Effector memory CD4-positive, alpha-beta T cell (primary cell): ENCODE measurements around the gene ZNF106.

Source experiments
- DNase-seq, 3 donors: peaks; one replicate each; pipeline ENCODE4 v3.0.0-alpha.2; 2020
- H3K27ac ChIP-seq: 2 replicates; pipeline ENCODE4 v1.7.0; 2013; ENCODE audit warnings: mild to moderate bottlenecking, low read length, moderate library complexity; ENCODE audit not compliant: insufficient read depth, poor library complexity, severe bottlenecking
- H3K27me3 ChIP-seq: replicated peaks from 2 replicates; pipeline ENCODE4 v1.7.0; 2013; ENCODE audit warnings: mild to moderate bottlenecking, low read length; ENCODE audit not compliant: insufficient read depth, control insufficient read depth, poor library complexity, severe bottlenecking
- H3K36me3 ChIP-seq: 2 replicates; pipeline ENCODE4 v1.7.0; 2013; ENCODE audit warnings: mild to moderate bottlenecking, low read length, moderate library complexity; ENCODE audit not compliant: control insufficient read depth, insufficient read depth
- H3K4me1 ChIP-seq: 2 replicates; pipeline ENCODE4 v1.7.0; 2013; ENCODE audit warnings: low read length, mild to moderate bottlenecking; ENCODE audit not compliant: control insufficient read depth, insufficient read depth, poor library complexity, severe bottlenecking
- H3K4me3 ChIP-seq: 2 replicates; pipeline ENCODE4 v1.7.0; 2013; ENCODE audit warnings: low read length, low read depth, mild to moderate bottlenecking; ENCODE audit not compliant: insufficient read depth, poor library complexity, severe bottlenecking
- H3K9me3 ChIP-seq: 2 replicates; pipeline ENCODE4 v1.7.0; 2013; ENCODE audit warnings: mild to moderate bottlenecking, low read length, moderate library complexity; ENCODE audit not compliant: control insufficient read depth

Gene ZNF106

DNA sequence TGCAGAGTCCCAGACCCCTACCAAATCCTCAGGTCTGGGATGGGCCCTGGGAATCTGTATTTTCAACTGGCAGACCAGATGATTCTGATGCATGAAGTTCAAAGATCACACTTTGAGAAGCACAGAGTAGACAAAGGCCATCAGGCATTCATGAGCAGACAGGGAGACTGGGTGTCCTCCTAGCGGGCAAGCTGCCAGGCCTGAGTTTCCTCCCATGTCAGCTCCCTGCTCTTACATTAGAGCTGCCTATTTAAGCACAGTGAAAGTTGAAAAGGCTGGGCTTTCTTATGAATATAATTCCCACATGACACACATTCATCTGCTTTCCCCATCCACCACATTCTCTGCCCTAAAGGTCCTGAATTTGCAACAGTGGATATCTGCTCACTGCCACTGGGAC is 117.7 kb downstream of the ZNF106 start:
- H3K9me3 ChIP-seq = no peaks in the 10 kb centered on the region
- no peak for DNase-seq

DNA sequence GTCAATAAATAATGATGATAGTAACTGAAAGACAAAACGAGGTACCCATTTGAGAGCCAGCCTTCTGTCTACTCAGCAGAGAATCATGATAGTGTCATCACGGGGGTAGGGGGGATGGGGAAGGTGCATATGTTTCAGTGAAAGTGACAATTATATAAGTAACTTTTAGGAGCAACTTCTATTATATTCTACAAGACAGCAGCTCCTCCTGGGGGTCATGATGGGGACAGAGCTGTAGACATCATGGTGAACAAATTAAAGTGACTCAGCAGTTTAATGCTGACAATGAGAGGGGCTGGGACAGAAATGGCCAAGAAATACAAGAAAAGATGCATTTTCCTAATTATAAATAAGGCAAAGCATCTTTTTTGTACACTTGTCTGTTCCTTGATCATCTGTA is 119.8 kb downstream of the ZNF106 start:
- H3K36me3 ChIP-seq = no peaks in the 10 kb centered on the region
- H3K27me3 ChIP-seq = no peaks in the 10 kb centered on the region
- no peak overlapping the region for H3K4me3 ChIP-seq
- DNase-seq = no peak
- no peaks in the 10 kb centered on the region for H3K9me3 ChIP-seq
- no peaks in the 10 kb centered on the region for H3K4me1 ChIP-seq
- H3K27ac ChIP-seq = no peak overlapping the region

More for the DNA sequence above, 117.7 kb downstream of the ZNF106 start:
- no peaks in the 10 kb centered on the region for H3K36me3 ChIP-seq
- H3K4me3 ChIP-seq = no peak overlapping the region
- H3K27me3 ChIP-seq = no peaks in the 10 kb centered on the region
- H3K27ac ChIP-seq = no peak overlapping the region
- no peaks in the 10 kb centered on the region for H3K4me1 ChIP-seq

DNA sequence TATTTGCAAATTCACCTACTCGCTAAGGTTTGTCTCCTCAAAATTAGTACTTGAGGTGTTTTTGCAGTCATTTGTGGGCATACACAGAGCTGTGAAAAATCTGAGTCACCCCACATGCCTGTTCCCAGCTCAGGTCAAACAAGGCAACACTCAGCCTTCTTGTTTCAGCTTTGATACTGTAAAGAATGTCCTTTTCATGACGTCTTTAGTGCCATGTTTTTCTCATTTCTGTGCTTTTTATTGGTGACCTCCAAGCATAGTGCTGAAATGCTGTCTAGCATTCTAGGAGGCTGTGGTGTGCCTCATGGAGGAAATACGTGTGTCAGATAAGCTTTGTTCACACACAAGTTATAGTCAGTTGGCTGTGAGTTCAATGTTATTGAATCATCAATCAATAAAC is 122.8 kb downstream of the ZNF106 start:
- H3K36me3 ChIP-seq = no peaks in the 10 kb centered on the region
- H3K27me3 ChIP-seq = no peaks in the 10 kb centered on the region
- no peak overlapping the region for H3K27ac ChIP-seq
- H3K4me1 ChIP-seq = no peaks in the 10 kb centered on the region
- no peak overlapping the region for H3K4me3 ChIP-seq
- H3K9me3 ChIP-seq = no peaks in the 10 kb centered on the region
- no peak for DNase-seq

DNA sequence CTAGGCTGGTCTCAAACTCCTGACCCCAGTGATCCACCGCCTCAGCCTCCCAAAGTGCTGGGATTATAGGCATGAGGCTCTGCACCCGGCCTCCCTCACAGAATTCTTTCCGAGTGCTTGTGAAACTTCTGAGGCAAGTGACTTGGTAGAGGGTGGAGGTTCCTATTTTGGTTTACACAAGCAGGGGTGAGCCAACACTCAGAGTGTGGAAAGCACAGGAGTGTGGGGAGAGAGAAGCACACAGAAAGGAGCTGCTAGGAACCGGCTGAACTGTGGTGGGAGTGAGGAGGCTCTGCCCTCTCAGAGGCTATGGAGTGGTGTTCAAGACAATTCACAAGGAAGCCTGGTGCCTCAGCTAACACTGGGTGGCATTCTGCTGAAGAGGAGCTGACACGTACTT is 123.9 kb downstream of the ZNF106 start:
- Histone ChIP-seq H3K4me1 (no peaks in the 10 kb centered on the region), H3K27me3 (no peaks in the 10 kb centered on the region), H3K9me3 (no peaks in the 10 kb centered on the region), H3K27ac (no peak overlapping the region), H3K4me3 (no peak overlapping the region), H3K36me3 (no peaks in the 10 kb centered on the region)
- DNase-seq = no peak

DNA sequence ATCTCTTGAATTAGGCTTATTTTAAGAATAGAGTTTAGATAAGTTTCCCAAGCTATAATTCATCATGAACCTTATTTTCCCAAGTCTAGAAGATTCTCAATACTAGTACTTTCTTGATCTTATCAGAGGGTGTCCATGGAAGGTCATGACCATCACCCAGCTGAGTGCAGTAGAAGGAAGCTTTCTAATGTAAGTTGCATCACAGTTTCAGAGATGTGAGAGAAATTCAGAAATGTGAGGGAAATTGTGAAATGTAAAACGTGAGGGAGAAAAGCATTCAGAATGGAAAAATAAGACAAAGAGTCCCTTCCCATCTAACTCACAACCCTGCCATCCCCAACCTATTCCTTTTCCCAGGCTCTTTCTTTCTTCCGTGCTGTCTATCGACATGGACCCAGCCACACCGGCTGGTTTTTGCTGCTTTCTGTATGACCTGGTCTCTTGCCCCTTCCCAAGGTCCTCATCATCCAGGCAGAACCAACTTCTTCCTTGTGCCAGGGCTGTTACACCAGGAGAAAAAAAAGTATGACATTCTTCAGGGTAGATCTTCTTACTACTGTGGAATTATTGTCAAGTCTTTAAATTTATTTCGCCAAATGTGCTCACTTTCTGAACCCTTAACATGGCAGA is 124.9 kb downstream of the ZNF106 start:
- Histone ChIP-seq H3K9me3 (no peaks in the 10 kb centered on the region), H3K36me3 (no peaks in the 10 kb centered on the region), H3K4me3 (no peak overlapping the region), H3K27ac (no peak overlapping the region), H3K27me3 (no peaks in the 10 kb centered on the region), H3K4me1 (no peaks in the 10 kb centered on the region)
- no peak for DNase-seq

DNA sequence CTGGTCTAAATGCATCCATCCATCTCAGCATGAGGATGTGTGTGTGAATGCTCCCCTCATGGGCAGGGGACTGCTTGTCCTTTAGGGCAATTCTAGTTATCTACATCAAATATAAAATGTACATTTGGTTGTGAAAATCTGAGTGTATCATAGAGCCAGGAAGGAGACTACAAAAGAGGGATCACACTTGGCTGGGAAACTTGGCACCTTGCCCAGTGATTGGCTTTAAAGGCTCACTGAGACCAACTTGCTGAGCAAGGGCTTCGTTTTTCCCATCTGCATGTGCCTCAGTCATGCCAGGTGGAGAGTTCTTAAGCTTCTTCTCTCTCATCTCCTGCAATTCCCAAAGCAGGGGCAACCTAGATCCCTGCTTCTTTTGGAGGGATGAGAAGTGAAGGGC is 126.4 kb downstream of the ZNF106 start:
- DNase-seq = no peak
- Histone ChIP-seq H3K36me3 (peaks cover 2% of the 10 kb centered on the region), H3K27ac (no peak overlapping the region), H3K9me3 (no peaks in the 10 kb centered on the region), H3K4me1 (no peaks in the 10 kb centered on the region), H3K27me3 (no peaks in the 10 kb centered on the region), H3K4me3 (no peak overlapping the region)

DNA sequence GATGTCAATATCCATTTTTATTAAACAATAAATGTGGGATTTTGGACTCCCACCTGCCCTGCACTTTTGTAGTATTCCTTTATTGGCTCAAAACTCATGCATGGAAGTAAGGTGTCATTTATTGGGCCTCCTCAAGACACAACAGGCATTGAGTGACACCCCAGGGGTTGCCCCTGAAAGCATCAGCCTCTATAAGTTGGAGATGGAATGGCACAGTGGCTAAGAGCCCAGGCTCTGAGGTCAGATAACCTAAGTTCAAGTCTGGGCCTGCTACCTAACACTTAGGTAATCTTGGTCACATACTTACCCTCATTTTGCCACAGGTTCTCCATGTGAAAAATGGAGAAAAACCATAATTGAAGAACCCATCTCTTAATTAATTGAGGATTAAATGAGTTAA is 127.0 kb downstream of the ZNF106 start:
- Histone ChIP-seq H3K36me3 (peaks cover 4% of the 10 kb centered on the region), H3K27me3 (no peaks in the 10 kb centered on the region), H3K9me3 (no peaks in the 10 kb centered on the region), H3K4me1 (no peaks in the 10 kb centered on the region), H3K27ac (no peak overlapping the region), H3K4me3 (no peak overlapping the region)
- DNase-seq = no peak

DNA sequence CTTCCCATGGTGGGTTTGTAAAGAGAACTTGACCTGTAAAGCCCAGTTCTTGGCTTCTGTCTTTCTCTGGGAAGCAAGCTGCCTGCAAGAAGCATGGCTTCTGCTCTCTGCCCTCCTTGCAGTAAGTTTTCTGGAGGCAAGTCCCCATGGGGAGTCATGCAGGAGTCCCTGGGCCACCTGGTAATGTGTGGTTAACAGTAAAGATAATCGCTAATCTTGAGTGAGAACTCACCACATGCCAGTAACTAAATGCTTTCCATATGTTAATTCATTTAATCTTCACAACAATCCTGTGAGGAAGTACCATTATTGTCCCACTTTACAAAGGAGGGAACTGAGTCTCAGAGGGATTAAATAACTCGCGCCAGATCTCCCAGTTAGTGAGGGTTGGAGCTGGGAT is 127.5 kb downstream of the ZNF106 start:
- H3K36me3 ChIP-seq = peaks cover 4% of the 10 kb centered on the region
- H3K27me3 ChIP-seq = no peaks in the 10 kb centered on the region
- no peak overlapping the region for H3K27ac ChIP-seq
- no peaks in the 10 kb centered on the region for H3K9me3 ChIP-seq
- H3K4me3 ChIP-seq = no peak overlapping the region
- DNase-seq = no peak
- no peaks in the 10 kb centered on the region for H3K4me1 ChIP-seq
